Amygdala (tissue), 56 donors: ENCODE results near the gene PFKFB3.
"Not testable (repeated sequence)": the region's sequence is repeated elsewhere in the genome, so short reads cannot be mapped to it uniquely, and the experiment has no call there.

Experiments
- DNase-seq, 56 donors: peaks; one replicate each; lab custom pipeline; 2025; lab: John Stamatoyannopoulos, UW

PFKFB3 gene

DNA sequence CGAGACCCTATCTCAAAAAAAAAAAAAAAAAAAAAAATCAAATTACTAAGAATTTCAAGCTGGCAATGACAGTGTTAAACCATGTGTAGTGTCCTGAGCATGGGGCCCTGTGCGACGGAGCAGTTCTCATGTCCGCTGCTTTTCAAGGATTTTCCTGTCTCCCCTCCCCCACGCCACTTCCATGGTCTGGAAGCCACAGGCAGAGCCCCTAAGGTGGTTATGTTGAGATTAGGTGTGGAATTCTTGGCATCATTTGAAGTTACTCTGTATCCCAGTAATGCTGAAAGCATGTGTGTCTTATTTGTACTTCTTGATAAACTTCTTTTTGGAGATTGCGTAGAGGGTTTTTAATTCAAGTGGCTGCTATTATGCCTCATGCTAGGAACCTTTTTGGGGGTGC, 65.2 kb downstream of the PFKFB3 start:
- no peak for DNase-seq

DNA sequence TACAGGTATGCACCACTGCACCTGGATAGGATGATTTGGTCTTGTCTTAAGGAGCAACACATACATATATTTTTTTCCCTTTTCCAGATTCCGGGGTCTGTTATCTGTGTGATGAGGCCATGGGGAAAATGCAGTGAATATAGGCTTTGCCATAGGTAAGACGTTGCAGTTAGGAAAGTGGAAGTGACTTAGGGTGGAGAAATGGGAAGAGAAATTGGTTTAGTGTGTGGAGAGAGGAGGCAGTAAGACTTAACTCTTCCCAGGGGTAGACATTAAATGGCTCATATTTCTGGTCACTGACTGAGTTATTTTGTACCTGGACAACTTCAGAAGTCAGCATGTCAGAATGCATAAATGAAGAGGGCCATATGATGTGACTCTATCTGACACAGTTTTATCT, 66.7 kb downstream of the PFKFB3 start:
- DNase-seq, result no peak

DNA sequence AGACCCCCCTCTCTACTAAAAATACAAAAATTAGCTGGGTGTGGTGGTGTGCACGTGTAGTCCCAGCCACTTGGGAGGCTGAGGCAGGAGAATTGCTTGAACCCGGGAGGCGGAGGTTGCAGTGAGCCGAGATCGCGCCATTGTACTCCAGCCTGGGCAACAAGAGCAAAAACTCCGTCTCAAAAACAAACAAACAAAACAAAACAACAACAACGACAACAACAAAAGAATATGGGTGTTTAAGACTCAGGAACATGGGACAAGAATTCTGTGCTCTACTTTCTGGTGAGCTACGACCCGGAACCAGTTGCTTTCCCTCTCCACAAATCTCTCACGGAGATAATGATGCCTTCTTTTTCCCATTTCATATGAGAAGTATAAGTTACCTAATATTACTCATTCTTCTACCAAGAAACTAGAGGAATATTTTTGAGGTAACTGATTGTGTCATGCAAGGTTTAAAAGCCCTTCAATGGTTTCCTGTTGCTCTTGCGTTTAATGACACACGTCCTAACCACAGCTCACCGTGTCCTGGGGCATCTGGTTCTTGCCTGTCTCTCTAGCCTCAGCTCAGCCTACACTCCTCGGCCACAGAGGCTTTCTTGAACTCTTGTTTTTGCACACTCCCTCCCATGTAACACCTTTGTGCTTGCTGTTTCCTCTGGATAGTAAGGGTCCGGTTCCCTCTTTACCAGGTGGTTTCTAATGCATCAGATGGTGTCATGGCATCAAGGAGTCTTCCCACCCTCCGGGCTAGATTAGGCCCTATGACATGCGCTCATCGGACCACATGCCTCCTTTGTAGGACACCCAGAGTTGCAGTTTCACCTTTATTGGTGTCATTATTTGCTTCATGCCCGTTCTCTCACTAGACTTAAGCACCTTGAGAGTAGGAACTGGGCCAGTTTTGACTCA, 67.5 kb downstream of the PFKFB3 start:
- no peak for DNase-seq

DNA sequence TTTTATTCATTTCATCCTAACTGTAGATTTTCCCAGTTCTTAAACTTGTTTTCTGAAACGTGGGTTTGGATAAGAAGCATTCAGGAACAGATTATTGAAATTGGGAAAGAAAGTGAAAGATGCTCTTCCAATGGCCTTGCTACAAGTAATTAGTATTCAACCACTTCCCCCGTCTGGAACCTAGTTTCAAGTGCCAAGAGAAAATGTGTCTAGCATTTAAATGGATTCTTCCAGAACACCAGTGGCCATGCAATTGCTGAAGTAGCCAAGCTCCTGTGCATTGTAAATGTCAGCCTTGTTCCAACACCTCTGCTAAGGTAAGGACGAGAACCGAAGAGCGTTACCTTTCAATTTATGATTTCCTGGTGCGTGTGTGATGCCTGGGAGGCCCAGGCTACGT, 68.2 kb downstream of the PFKFB3 start:
- DNase-seq, result peak in 2 of 56 donors; percentile 10 to 25

DNA sequence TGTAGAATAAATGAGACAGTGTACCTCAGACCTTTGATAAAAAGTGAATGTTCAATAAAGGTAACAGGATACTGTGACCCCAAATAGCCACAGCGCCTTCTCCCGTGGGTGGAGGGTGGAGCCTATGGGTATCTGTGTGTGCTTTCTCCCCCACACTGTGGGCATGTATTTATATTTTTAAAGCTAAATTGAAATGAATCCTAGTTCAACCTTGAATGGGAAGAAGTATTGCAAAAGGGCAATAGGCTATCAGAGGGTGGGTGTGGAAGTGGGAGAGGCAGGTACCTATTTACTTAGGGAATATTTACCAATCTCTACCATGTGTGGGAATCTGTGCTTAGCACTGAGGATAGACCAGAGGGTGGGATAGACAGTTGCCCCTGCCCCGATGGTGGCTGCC, 68.9 kb downstream of the PFKFB3 start:
- DNase-seq, result no peak

DNA sequence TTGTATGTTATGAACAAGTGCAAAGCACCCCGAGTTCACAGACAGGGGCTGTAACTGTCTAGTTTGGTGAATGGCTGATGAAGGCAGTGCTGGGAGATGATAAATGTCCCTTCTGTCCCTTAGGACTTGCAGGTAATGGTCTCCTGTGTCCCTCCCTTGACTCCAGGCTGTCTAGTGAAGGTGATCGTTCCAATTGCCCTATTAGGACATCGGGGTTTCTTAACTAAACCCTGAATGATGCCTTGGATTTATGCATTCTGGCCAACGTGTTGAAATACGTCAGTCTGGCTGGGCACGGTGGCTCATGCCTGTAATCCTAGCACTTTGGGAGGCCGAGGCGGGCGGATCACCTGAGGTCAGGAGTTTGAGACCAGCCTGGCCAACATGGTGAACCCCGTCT, 69.4 kb downstream of the PFKFB3 start:
- DNase-seq, result no peak

DNA sequence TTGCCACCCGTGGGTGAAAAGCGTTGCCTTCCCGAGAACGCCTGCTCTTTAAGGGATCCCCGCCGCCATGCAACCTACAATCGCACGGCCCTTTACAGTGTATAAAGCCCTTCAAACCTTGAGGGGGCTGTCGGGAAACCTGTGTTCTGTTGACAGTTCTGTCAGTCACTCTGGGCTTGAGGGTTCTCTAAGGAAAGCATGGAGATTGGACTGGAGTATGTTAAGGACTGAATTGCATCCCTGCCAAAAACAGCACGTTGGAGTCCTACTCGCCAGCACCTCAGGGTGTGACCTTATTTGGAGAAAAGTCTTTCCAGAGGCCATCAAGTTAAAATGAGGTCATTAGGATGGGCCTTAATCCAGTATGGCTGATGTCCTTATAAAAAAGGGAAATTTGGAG, 70.6 kb downstream of the PFKFB3 start:
- DNase-seq, result no peak

DNA sequence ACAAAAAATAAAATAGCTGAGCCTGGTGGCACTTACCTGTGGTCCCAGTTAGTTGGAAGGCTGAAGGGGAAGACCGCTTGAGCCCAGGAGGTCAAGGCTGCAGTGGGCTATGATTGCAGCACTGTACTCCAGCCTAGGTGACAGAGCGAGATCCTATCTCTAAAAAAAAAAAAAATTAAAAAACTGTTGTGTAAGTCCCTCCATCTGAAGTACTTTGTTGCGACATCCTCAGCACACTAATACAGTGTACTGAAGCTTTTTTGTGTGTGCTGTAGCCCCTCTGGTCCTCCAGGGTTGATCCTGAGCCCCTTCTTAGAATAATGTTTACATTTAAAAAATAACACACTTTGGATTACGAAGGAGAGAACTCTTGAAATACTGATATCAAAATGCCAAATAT, 71.3 kb downstream of the PFKFB3 start:
- DNase-seq, result no peak

DNA sequence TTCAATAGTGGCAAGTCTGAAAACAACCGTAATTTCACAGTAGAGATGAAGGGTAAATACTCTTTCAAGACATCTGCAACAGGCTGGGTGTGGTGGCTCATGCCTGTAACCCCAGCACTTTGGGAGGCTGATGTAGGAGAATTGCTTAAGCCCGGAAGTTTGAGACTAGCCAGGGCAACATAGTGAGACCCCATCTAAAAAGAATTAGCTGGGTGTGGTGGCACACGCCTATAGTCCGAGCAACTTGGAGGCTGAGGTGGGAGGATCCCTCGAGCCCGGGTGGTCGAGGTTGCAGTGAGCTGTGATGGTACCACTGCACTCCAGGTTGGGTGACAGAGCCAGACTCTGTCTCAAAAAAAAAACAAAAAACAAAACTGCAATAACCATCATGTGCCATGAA, 71.8 kb downstream of the PFKFB3 start:
- no peak for DNase-seq

DNA sequence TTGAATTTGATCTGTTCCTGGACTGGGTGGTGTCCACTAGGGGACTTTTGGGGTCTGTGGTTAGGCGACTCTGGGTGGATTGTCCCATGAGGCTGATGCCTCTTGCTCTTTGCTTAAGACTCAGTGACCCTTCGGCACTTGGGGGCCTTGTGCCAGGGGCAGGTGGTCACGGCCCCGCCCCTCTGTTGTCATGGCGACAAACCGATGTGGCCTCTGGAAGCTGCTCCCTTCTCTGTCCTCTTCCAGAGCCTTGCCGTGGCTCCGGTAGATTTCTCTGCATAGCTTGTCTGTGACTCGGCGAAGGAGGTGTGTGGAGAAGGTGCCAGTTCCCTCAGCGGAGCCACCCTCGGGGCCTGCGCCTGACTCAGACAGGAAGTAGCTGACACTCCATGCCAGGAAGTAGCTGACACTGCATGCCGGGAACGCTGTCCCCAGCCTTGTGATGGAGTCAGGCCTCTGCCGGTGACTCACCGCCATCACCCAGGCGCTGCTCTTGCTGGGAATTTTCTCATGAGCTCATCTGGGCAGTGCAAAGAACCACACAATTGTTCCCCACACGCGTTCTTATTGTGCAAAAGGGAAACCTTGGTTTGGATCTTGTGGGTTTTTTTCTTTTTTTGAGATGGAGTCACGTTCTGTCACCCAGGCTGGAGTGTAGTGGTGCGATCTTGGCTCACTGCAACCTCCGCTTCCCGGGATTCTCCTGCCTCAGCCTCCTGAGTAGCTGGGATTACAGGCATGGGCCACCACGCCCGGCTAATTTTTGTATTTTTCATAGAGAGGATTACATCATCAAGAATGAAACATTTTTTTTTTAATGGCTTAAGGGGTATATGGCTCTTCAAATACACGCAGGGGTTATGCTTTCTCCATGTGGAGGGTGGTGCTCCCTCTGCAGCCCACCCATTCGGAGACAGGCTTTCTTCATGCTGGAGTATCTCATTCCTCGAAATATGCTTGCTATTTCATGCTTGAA, 72.6 kb downstream of the PFKFB3 start:
- peak in 49 of 56 donors; percentile 11 to 89 (median 56) for DNase-seq

DNA sequence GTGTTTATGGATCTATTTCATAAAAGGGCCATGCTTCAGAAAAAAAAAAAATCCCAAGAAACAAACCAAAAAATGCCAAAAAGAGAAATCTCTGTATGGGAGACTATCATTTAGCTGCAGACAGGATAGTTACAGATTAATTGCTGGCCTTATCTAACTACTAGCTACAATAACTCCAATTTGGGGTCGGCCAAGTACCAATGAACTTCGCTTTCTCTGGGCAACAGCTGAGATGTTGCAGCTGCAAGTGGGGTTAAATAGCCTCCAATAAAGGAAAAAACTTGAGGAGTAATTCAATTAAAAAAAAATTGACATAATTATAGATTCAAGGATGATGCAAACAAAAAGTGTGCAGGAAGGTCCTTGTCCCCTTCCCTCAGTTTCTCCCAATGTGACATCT, 73.6 kb downstream of the PFKFB3 start:
- no peak for DNase-seq

DNA sequence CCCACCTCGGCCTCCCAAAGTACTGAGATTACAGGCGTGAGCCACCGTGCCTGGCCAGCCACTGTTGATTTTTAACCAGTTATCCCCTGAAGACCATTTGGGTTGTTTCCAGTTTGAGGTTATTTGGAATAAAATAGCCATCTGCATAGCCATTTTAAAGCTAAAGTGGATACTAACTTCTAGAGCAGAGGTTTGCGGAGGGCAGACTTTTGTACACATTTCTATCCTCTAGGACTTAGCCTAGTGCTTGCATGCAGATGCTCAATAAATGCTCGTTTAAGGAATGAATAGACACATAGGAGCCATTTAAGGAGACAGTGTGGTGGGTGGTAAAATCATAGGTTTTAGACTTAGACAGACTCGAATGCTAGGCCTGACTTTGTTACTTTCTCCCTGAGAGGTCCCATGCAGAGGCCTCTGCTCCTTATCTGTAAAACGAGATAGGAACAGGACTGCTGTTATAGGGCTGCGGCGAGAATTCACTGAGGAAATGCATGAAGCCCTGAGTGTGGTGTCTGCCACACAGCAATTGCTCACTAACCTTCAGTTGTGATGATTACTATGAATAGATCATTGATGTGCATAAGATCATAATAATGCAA, 75.9 kb downstream of the PFKFB3 start:
- no peak for DNase-seq

DNA sequence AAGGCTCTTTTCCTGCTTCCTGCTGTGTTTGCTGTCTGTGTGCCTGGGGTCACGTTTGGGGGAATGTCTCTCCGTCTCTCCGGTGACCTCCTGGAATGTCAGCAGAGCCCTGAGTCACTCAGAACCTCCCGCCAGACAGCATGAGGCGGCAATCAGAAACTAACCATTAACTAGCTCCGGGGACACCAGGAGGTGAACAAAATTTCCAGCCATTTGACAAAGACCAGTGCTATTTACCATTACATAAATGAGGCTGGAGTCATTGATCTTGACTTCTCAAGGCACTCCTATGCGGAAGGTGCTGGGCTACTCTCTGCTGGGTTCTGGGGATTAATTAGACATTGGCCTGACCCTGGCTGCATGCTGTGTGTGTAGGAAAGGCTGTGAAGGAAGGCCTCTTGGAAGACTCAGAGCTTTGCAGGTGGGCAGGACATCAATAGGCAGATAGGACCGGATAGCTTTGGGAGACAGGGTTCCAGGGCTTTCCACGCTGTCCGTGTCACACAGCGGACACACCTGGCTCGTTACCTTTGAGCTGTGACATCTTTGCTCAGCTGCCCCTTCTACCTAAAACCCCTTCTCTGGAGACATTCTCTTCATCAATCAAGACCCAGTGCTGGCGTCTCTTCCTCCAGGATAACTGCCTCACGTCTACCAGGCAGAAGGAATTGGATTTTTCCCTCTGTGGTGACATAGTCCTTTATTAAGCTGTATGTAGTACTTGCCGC, 77.0 kb downstream of the PFKFB3 start:
- peak in 7 of 56 donors; percentile 9 to 34 (median 21) for DNase-seq

DNA sequence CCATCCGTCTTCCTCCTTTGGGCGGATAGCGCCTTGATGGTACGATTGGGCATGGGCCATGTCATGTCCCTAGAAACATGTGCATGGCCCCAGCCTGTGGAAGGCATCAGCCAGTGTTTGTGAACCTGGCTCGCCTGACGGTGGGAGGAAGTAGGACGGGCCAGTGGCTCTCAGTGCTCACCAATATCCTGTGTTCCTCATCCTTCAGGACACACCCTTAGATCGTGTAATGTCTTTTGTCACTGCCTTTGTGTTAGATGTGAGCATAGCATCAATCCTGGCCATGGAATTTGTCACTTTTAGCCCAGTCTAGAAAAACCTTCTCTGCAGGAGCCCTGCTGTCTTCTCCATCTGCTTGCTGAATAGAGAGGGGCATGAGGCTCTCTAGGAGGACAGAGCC, 77.6 kb downstream of the PFKFB3 start:
- DNase-seq, result no peak

DNA sequence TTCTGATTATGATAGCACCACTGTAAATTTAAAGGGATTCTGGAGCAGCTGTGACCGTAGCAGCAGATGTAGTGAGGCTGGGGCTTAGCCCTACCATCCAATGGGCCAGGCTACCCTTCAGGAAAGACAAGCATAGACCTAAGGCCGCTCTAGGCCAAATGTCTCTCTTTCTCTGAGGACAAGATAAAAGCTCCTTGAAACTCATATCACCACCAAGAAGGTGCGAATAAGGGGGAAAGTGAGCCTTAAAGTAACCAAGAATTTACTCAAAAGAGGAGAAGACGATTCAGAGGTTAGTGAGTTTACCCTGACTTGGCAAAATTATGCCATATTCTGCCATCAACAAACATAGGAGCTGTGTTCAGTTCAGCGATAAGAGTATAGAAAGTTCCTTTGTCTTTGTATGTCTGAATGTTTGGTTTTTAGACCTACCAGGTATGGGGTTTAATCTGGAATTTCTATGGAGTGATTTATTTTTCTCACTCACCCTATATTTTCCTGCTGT, 79.8 kb downstream of the PFKFB3 start:
- DNase-seq, result no peak

DNA sequence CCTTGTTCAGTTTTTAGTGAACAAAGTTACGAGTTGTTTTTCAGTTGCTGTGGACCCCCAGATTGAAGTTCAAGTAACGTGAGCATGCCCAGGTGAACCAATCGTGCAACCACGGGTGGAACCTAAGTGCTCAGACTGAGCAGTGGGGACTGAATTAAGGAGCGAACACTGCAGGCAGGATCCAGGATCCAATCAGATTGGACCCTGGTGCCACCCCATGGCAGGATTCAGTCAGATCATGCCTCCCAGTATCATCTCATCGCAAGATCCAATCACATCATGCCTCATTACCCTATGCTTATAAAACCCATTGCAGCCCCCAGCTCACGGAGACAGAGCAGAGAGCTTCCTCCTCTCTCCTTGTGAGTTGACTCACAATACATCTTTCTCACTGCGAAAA, 80.9 kb downstream of the PFKFB3 start:
- DNase-seq, result no peak

DNA sequence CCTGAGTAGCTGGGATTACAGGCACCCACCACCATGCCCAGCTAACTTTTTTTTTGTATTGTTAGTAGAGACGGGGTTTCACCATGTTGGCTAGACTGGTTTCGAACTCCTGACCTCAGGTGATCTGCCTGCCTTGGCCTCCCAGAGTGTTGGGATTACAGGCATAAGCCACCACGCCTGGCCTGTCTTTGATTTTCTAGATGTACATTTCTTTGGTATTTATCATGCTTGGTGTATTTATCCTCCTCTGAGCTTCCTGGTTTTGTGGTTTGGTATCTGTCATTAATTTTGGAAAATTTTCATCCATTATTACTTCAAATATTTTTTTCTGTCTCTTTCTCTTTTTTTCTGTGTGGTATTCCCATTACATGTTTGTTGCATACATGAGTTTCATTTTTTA, 87.9 kb downstream of the PFKFB3 start:
- DNase-seq, result not testable (repeated sequence)

DNA sequence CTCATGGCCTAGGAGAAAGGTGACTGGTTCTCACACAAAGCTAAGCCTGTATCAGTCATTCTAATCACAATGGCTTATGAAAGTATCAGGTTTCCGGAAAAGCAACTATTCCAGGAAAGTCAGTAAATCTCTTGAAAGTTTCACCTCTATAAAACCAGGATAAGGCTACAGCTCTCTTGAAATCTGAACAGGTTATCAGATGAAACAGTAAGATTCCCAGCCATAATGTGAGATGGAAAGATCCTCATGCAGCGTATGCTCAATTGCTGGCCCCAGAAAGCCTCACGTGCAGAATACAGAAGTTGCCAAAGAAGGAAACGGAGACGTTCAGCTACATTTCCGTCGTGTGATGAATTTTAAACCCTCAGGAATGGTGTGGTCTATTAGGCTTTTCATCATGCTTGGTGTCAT, 90.0 kb downstream of the PFKFB3 start:
- DNase-seq, result no peak

DNA sequence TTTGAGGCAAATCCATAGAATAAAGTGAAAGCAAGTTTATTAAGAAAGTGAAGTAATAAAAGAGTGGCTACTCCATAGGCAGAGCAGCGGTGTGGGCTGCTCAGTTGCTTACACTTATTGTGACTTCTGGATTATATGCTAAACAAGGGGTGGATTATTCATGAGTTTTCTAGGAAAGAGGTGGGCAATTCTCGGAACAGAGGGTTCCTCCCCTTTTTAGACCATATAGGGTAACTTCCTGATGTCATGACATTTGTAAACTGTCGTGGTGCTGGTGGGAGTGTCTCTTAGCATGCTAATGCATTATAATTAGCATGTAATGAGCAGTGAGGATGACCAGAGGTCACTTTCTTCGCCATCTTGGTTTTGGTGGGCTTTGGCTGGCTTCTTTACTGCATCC, 93.7 kb downstream of the PFKFB3 start:
- DNase-seq, result not testable (repeated sequence)

DNA sequence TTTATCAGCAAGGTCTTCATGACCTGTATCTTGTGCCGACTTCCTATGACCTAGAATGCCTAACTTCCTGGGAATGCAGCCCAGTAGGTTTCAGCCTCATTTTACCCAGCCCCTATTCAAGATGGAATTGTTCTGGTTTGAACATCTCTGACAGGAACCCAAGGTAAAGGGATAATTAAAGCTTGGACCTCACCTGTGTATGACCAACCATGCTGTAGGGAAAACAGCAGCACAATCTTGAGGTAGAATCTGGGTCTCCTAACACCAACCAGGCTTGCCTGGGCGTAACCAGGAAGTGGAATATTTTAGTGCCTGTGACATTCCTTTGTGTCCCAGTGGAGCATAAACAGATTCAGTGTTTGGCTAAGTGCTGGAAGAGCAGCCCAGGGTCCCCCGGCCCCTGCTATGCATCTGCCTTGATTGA, 94.1 kb downstream of the PFKFB3 start:
- no peak for DNase-seq
